Choroid plexus epithelial cell (primary cell): ENCODE results near the gene BOK.

Source experiments
- DNase-seq: peaks from one replicate; pipeline ENCODE4 v3.0.0-alpha.2; 2010; ENCODE audit warnings: low read depth
- H3K4me3 ChIP-seq: 2 replicates; pipeline ENCODE4 v1.5.1; 2011; ENCODE audit warnings: low read depth, mild to moderate bottlenecking, control low read depth, low read length, moderate library complexity
- TF ChIP-seq, protein P1 (sequence below): conservative IDR thresholded peaks from 2 replicates; pipeline ENCODE4 v1.5.1; 2011; ENCODE audit warnings: low read depth, mild to moderate bottlenecking, control low read depth, inconsistent platforms, low read length, moderate library complexity

Gene BOK

DNA sequence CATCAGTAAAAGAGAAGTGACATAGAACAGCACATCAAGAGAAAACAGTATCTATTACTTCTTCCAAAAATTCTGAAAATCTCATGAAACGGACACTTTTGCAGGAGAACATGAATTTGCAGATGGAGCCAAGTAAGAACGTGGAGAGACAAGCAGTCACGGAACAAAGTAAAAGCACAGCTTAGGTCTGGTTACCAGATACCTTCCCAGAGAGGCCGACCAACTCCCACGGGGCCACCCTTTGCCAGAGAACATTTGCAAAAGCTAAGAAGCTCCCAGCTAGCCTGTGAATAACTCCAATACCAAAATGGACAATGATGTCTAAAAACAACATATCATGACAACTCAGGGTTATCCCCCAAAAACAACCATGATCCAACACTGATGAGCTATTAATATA lies 39.5 kb downstream of the BOK start:
- no peak overlapping the region for H3K4me3 ChIP-seq
- TF ChIP-seq, protein P1, sequence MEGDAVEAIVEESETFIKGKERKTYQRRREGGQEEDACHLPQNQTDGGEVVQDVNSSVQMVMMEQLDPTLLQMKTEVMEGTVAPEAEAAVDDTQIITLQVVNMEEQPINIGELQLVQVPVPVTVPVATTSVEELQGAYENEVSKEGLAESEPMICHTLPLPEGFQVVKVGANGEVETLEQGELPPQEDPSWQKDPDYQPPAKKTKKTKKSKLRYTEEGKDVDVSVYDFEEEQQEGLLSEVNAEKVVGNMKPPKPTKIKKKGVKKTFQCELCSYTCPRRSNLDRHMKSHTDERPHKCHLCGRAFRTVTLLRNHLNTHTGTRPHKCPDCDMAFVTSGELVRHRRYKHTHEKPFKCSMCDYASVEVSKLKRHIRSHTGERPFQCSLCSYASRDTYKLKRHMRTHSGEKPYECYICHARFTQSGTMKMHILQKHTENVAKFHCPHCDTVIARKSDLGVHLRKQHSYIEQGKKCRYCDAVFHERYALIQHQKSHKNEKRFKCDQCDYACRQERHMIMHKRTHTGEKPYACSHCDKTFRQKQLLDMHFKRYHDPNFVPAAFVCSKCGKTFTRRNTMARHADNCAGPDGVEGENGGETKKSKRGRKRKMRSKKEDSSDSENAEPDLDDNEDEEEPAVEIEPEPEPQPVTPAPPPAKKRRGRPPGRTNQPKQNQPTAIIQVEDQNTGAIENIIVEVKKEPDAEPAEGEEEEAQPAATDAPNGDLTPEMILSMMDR, result no peak
- peak; percentile 54 for DNase-seq

DNA sequence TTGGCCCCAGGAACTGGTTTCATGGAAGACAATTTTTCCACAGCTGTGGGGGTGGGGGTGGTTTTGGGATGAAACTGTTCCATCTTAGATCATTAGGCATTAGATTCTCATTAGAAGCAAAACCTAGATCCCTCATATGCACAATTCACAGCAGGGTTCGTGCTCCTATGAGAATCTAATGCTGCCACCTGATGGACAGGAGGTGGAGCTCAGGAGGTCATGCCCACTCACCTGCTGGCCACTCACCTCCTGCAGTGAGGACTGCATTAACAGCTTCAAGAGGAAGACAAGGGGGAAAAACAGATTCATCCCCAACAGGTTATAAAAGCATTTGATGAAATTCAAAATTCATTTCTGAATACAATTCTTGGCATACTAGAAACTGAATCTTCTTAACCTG lies 39.9 kb downstream of the BOK start:
- DNase-seq, result peak; percentile 41
- no peak overlapping the region for H3K4me3 ChIP-seq
- TF ChIP-seq, protein P1, result peak; percentile 52

DNA sequence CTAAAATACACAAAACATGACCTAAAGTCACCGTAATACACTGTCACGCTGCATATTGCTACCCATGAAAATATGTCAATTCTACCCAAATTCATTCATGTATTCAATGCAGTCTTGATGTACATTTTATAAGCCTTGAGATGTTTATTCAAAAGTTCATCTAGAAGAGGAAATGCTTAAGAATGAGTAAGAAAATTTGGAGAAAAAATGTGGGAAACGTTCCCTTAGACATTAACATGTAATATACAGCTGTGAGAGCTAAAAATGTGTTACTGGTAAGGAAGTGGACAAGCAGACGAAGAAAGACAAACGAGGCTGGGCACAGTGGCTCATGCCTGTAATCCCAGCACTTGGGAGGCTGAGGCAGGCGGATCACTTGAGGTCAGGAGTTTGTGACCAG lies 41.1 kb downstream of the BOK start:
- DNase-seq, result no peak
- TF ChIP-seq, protein P1, result no peak
- no peak overlapping the region for H3K4me3 ChIP-seq

DNA sequence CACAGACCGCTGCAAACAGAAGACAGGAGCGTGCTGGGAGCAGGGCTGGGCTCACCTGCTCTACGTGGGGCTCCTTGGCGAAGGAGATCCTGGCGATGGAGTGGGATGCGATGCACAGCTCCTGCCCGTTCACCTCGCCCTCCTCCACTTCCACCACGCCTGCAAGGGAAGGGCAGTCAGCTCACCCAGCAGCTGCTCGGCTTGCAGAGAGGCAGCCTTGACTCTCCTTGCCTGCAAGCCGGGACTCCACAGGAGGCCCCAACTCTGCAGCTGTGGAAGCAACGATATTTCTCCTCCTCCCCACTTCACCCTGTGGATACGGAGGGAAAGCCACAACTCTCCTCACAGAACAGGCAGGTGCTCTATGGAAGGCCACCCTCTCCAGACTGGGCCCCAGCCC lies 43.3 kb downstream of the BOK start:
- TF ChIP-seq, protein P1, result no peak
- no peak overlapping the region for H3K4me3 ChIP-seq
- no peak for DNase-seq

DNA sequence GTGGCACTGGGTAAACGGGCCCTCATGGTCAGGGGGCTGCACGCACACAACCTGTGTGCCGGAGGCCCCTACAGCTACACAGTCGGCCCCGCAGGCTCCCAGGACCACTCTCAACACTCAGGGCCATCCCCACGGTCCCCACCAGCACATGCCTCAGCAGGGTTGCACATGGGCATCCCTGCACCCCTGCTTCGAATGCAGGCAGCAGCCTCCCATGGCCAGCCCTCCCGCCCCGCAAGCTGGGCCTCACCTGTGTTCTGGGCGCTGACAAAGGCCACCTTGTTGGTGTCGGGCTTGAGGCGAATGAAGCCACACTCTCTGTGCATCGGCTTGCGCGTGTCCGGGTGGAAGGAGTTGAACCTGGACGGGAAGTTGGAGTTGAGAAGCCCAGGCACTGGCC lies 44.2 kb downstream of the BOK start:
- TF ChIP-seq, protein P1, result no peak
- DNase-seq, result no peak
- H3K4me3 ChIP-seq, result no peak overlapping the region

DNA sequence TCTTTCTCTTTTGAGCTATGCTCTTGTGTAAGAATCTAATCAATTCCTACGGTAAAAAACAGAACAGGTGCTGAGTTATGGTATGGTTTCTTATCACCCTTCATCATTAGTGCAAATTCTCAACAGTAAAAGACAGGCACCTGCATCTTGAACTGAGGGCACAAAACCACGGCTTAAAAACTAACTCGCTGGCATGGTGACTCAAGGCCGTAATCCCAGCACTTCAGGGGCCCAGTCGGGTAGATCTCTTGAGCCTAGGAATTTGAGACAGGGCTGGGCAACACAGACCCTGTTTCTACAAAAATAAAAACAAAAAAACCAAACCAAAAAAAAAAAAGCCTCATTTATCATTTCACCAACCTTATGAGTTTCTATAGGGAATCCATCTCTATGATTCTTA lies 45.1 kb downstream of the BOK start:
- TF ChIP-seq, protein P1, result no peak
- DNase-seq, result no peak
- no peak overlapping the region for H3K4me3 ChIP-seq

DNA sequence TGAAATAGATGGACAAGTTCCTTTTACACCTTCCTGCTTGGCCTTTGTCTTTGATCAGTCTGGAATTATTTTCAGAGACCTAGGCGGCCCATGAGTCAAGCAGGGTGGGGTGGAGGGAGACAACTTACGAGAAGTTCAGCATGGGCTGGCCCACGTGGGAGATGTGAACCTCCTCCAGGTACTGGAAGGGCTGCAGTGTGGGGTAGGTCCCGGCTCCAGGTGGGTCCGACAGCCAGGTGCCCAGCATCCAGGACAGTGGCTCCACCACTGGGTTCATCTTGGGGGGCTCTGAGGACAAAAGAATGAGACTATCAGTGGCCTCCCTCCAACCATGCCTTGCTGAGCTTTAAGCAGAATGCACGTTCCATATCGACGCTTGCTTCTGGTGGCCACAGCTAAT lies 47.6 kb downstream of the BOK start:
- no peak for DNase-seq
- TF ChIP-seq, protein P1, result no peak
- no peak overlapping the region for H3K4me3 ChIP-seq
